Body of pancreas (tissue), 4 donors: ENCODE data around the gene FAIM. TPM values are rescaled to one million over a fixed set of nuclear protein-coding genes. Genes with fewer than 3 reads are reported as not detected.
"Not testable (repeated sequence)": the region's sequence is repeated elsewhere in the genome, so short reads cannot be mapped to it uniquely, and the experiment has no call there.

Experiments used
- ATAC-seq: fragments of 150-250 bp; one replicate; pipeline ENCODE4 v1.9.1; 2016
- DNase-seq, 4 donors: peaks; one replicate each; pipeline ENCODE4 v3.0.0-alpha.2; 2019
- H3K27ac ChIP-seq, 4 donors: fragments of 200-600 bp; sonication (generic); 1 replicate in 3 of 4; 2 replicates in 1 of 4; pipeline versions ENCODE4 v1.5.1 to v1.6.1; 2016 to 2019; ENCODE audit warnings: mild to moderate bottlenecking in 1 of 4, mixed read lengths in 1 of 4, moderate library complexity in 1 of 4
- H3K27me3 ChIP-seq, 2 donors: fragments of 200-600 bp; sonication (generic); one replicate each; pipeline ENCODE4 v1.6.0; 2016; ENCODE audit warnings: mild to moderate bottlenecking in 1 of 2
- H3K36me3 ChIP-seq, 2 donors: fragments of 200-600 bp; sonication (generic); replicated peaks in 1 of 2; 2 replicates each; pipeline ENCODE4 v1.5.1; 2016; ENCODE audit warnings: low read depth in 2 of 2; ENCODE audit not compliant: insufficient read depth in 1 of 2
- H3K4me1 ChIP-seq: fragments of 200-600 bp; sonication (generic); one replicate; pipeline ENCODE4 v1.6.0; 2016
- H3K4me3 ChIP-seq, 2 donors: fragments of 200-600 bp; sonication (generic); 1 replicate in 1 of 2; 2 replicates in 1 of 2; pipeline ENCODE4 v1.5.1; 2016 to 2019
- H3K9me3 ChIP-seq, 3 donors: fragments of 200-600 bp; sonication (generic); 1 replicate in 2 of 3; 2 replicates in 1 of 3; pipeline ENCODE4 v1.5.1; 2016
- POLR2A ChIP-seq, 3 donors: fragments of 450-650 bp; IDR thresholded peaks; one replicate each; pipeline ENCODE4 v1.6.1; 2016; ENCODE audit warnings: antibody characterized with exemption in 3 of 3, mild to moderate bottlenecking in 2 of 3
- WGBS, 2 donors: methylation state at CpG; one replicate each; pipeline ENCODE4 v1.1.5; 2017; 5-methylcytosine and 5-hydroxymethylcytosine counted together
- intact Hi-C: fragments of 100-400 bp; cut with DNase I; formaldehyde crosslinking; loops from one replicate; pipeline ENCODE4 v1.15.1; 2023
- total RNA-seq, 2 donors: library from RNA; depleted of rRNA; stranded (reverse); fragments of >200 nt; gene quantifications; one replicate each; pipeline ENCODE4 v1.1.0, GENCODE V29; 2016
- TF ChIP-seq, protein P1 (sequence below), 7 experiments: fragments of 450-650 bp in 4 of 7; fragments of 200-600 bp in 3 of 7; sonication (generic) in 3 of 7; IDR thresholded peaks; one replicate each; pipeline ENCODE4 v1.5.1; 2016 to 2019; ENCODE audit warnings: antibody characterized with exemption in 7 of 7

The FAIM gene
- total RNA-seq, 2 donors from 2014 or later: 29.3 to 34.0 TPM

DNA sequence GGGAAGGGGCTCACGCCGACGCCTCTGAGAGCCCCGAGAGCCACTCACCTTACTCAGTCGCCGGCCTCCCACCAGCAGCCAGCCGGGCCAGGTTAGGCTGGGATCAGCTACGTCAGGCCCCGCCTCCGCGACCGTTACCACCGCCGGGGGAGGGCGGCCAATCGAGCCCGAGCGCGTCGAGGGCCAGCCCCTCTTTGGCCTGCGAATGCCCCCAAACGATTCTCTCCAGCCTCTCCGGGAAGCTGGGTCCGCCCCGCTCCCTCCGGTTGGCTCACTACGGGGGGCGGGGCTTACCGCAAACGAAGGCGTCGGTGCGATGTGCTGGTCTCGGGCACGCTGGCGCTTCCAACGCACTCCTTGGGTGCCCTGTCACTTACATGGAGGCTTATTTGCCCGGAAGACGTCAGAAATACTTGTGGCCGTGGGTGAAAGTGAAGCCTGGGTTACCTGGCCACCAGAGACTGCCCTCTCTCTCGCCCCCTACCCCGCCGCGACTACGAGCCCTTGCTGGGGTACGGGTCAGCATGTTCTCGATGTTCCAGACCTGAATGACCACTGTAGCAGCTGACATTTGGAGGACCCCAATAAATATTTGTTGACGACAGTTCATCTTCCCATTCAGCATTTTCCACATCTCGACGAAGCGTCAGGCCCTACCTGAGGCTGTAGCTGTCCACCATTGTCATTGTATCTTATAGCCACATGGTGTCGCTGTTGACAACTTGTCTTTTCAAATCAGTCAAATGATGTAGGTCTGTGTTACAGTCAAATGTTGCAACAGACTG is 14.2 kb upstream of the FAIM start, which contains the start of gene CEP70:
CEP70 (minus strand) TSS at position 111 of the 785 bp plus-strand sequence. CDS start 21,333 bp downstream, outside the sequence.
- DNase-seq (peak; percentile 96 to 98 (median 97)), ATAC-seq (peak; percentile 93)
- WGBS, 2 donors: 0% methylated on average over 11 to 52 of the region's 52 CpGs
- Histone ChIP-seq H3K9me3 (no peaks in the 10 kb centered on the region), H3K4me1 (peaks cover 68% of the 10 kb centered on the region), H3K27ac (peak within 1 kb of the TSS; percentile 92 to 98 (median 97)), H3K4me3 (peak within 1 kb of the TSS; percentile 8 to 24), H3K27me3 (no peaks in the 10 kb centered on the region), H3K36me3 (no peaks in the 10 kb centered on the region)
- intact Hi-C loops: no loop called here
- TF ChIP-seq, protein P1, sequence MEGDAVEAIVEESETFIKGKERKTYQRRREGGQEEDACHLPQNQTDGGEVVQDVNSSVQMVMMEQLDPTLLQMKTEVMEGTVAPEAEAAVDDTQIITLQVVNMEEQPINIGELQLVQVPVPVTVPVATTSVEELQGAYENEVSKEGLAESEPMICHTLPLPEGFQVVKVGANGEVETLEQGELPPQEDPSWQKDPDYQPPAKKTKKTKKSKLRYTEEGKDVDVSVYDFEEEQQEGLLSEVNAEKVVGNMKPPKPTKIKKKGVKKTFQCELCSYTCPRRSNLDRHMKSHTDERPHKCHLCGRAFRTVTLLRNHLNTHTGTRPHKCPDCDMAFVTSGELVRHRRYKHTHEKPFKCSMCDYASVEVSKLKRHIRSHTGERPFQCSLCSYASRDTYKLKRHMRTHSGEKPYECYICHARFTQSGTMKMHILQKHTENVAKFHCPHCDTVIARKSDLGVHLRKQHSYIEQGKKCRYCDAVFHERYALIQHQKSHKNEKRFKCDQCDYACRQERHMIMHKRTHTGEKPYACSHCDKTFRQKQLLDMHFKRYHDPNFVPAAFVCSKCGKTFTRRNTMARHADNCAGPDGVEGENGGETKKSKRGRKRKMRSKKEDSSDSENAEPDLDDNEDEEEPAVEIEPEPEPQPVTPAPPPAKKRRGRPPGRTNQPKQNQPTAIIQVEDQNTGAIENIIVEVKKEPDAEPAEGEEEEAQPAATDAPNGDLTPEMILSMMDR (IDR thresholded peaks at IDR 0.05): peak; percentile 57 to 98 (median 95)
- peak; percentile 97 to 99 (median 99) for TF ChIP-seq POLR2A (IDR thresholded peaks at IDR 0.05)

DNA sequence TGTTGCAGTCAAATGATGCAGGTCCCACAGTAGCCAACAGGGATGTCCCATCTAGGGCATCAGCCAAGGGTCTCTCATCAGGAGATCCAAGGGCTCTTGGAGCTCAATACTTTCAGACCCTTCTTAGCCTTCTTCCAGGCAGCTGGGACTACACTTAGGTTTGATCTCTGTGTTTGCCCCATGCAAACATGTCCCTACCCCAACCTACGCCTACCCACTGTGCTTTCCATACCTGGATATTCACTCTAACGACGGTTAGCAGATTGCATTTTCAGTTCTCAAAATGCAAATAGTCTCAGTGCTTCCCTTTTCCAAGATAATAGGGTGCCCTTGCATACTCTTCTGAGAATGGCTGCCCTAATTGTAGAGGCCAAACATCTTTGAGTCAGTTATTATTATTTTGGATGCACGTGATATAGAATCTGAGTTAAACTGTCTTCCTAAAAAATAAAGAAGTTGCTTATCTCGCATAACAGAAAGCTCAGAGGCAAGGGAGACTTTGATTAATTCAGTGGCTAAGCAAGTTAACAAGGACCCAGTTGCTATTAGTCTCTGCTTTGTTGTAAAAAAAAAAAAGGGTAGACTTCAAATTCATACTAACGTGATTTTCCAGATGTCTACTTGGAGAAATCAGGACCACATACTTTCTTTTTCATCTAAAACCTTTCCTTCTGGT is 13.5 kb upstream of the FAIM start:
- H3K9me3 ChIP-seq: no peaks in the 10 kb centered on the region
- H3K36me3 ChIP-seq: no peaks in the 10 kb centered on the region
- 18 to 19% methylated on average over 6 of the region's 6 CpGs for WGBS, 2 donors
- TF ChIP-seq, protein P1 (IDR thresholded peaks at IDR 0.05): no peak
- TF ChIP-seq POLR2A (IDR thresholded peaks at IDR 0.05): no peak
- peaks cover 64% of the 10 kb centered on the region for H3K4me1 ChIP-seq
- no peak for DNase-seq
- H3K27me3 ChIP-seq: no peaks in the 10 kb centered on the region
- intact Hi-C loops: loop anchor here (5.0 kb wide), 1 partner anchor 327 kb away; no protein-coding TSS in a partner anchor
- H3K27ac ChIP-seq: peak overlapping the region; percentile 92 to 98 (median 97)
- no peak for ATAC-seq
- H3K4me3 ChIP-seq: no peak overlapping the region

DNA sequence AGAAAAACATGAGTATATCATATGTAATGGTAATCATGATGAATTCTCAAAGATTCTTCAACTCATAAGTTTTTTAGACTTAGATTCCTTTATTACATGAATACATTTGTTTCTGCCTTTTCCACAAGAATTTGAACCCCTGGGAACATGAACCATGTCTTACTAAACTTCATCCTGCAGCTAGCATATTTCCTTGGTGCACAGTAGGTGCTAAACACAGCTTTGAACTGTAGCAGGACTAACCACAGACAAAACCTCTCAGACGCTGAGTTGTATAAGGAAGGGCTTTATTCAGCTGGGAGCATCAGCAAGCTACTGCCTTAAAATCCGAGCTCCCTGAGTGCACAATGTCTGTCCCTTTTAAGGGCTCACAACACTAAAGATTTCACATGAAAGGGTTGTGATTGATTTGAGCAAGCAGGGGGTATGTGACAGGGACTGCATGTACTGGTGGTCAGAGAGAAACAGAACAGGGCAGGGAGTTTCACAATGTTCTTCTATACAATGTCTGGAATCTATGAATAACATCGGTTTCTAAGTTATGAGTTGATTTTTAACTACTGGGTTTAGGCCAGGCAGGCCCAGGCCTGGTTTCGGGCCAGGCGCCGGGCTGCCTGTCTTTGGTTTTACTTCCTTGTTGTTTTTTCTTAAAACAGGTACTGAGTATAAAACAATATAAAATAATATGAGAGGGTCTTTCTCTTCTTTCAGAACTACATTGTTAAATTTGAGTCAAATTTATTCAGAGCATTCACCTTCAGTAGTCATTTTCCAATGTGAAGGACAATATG is 11.2 kb upstream of the FAIM start:
- ATAC-seq, H3K4me3 ChIP-seq, H3K27me3 ChIP-seq, H3K36me3 ChIP-seq, H3K9me3 ChIP-seq: not testable (repeated sequence)
- peak in 2 of 3 donors; percentile 24 to 35 for TF ChIP-seq POLR2A (IDR thresholded peaks at IDR 0.05)
- DNase-seq: peak; percentile 71 to 82 (median 76)
- intact Hi-C loops: loop anchor here (5.0 kb wide), 1 partner anchor 325 kb away; no protein-coding TSS in a partner anchor
- Histone ChIP-seq H3K27ac (peak overlapping the region; percentile 74 to 98 (median 91)), H3K4me1 (peaks cover 45% of the 10 kb centered on the region)
- 12 to 15% methylated on average over 6 of the region's 6 CpGs for WGBS, 2 donors

DNA sequence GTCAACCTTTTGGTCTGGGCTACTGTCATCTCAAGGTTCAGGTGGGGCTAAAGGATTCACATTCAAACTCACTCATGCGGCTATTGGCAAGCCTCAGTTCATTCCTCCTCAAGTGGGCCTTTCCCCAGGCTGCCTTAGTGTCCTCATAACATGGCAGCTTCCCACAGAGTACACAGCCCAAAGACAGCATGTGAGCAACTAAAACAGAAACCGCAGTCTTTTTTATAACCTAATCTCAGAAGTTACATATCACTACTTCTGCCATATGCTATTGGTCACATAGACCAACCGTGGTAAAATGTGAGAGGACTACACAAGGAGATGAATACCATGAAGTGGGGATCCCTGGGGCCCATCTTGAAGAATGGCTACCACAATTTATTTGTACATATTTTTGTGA is 10.0 kb upstream of the FAIM start:
- WGBS, 2 donors: 90 to 95% methylated on average over 3 of the region's 3 CpGs
- DNase-seq (no peak), ATAC-seq (no peak)
- no peaks in the 10 kb centered on the region for H3K9me3 ChIP-seq
- H3K4me3 ChIP-seq: no peak overlapping the region
- H3K27ac ChIP-seq: peak overlapping the region; percentile 71 to 98 (median 91)
- no peaks in the 10 kb centered on the region for H3K27me3 ChIP-seq
- intact Hi-C loops: loop anchor here (5.0 kb wide), 1 partner anchor 324 kb away; no protein-coding TSS in a partner anchor
- no peaks in the 10 kb centered on the region for H3K36me3 ChIP-seq
- H3K4me1 ChIP-seq: peaks cover 35% of the 10 kb centered on the region
- TF ChIP-seq, protein P1 (IDR thresholded peaks at IDR 0.05): no peak
- TF ChIP-seq POLR2A (IDR thresholded peaks at IDR 0.05): no peak
